Esophagus muscularis mucosa (tissue), 4 donors: ENCODE measurements around the gene ZNF689. TPM values are rescaled to one million over a fixed set of nuclear protein-coding genes. Genes with fewer than 3 reads are reported as not detected.
"Not testable (repeated sequence)": the region's sequence is repeated elsewhere in the genome, so short reads cannot be mapped to it uniquely, and the experiment has no call there.

Experiments used
- DNase-seq: peaks from one replicate; pipeline ENCODE4 v3.0.0-alpha.2; 2017; ENCODE audit errors: extremely low spot score
- H3K27ac ChIP-seq, 4 donors: fragments of 200-600 bp; sonication (generic); replicated peaks in 1 of 4; 1 replicate in 3 of 4; 2 replicates in 1 of 4; pipeline ENCODE4 v1.5.1; 2016 to 2019; ENCODE audit warnings: mild to moderate bottlenecking in 1 of 4
- H3K27me3 ChIP-seq, 4 donors: fragments of 200-600 bp; sonication (generic); one replicate each; pipeline versions ENCODE4 v1.5.1 to v1.6.0; 2016 to 2019
- H3K36me3 ChIP-seq, 4 donors: fragments of 200-600 bp; sonication (generic); one replicate each; pipeline ENCODE4 v1.5.1; 2016 to 2019
- H3K4me1 ChIP-seq, 4 donors: fragments of 200-600 bp; sonication (generic); one replicate each; pipeline ENCODE4 v1.5.1; 2016 to 2019
- H3K4me3 ChIP-seq, 4 donors: fragments of 200-600 bp; sonication (generic); 1 replicate in 2 of 4; 2 replicates in 2 of 4; pipeline ENCODE4 v1.5.1; 2016 to 2019; ENCODE audit warnings: mild to moderate bottlenecking in 4 of 4, moderate library complexity in 1 of 4
- H3K9me3 ChIP-seq, 4 donors: fragments of 200-600 bp; sonication (generic); 1 replicate in 3 of 4; 2 replicates in 1 of 4; pipeline ENCODE4 v1.5.1; 2016 to 2019
- CTCF ChIP-seq, 3 experiments: fragments of 200-600 bp in 2 of 3; fragments of 450-650 bp in 1 of 3; sonication (generic) in 2 of 3; IDR thresholded peaks; one replicate each; pipeline ENCODE4 v1.5.1; 2017 to 2019; ENCODE audit warnings: antibody characterized with exemption in 3 of 3, mild to moderate bottlenecking in 2 of 3, moderate library complexity in 1 of 3
- EP300 ChIP-seq: sonication (generic); formaldehyde crosslinking; IDR thresholded peaks from one replicate; pipeline ENCODE4 v1.6.1; 2017; ENCODE audit warnings: antibody characterized with exemption
- POLR2A ChIP-seq: fragments of 450-650 bp; IDR thresholded peaks from one replicate; pipeline ENCODE4 v1.6.1; 2017; ENCODE audit warnings: antibody characterized with exemption, moderate library complexity, mild to moderate bottlenecking, low read depth
- POLR2AphosphoS5 ChIP-seq, 2 donors: sonication (generic); formaldehyde crosslinking; IDR thresholded peaks; one replicate each; pipeline ENCODE4 v1.6.1; 2017; ENCODE audit warnings: antibody characterized with exemption in 2 of 2
- WGBS: methylation state at CpG from one replicate; pipeline ENCODE4 v1.1.5; 2018; 5-methylcytosine and 5-hydroxymethylcytosine counted together
- intact Hi-C: fragments of 100-400 bp; cut with DNase I; formaldehyde crosslinking; loops from one replicate; pipeline ENCODE4 v1.15.1; 2023
- total RNA-seq, 4 donors: library from RNA; depleted of rRNA; stranded (reverse); fragments of >200 nt; gene quantifications; one replicate each; pipeline versions ENCODE4 v1.1.0 to v1.2.1, GENCODE V29; 2016

ZNF689 gene
- total RNA-seq, 4 donors from 2014 or later = 9.1 to 14.5 (median 13.9) TPM

GRCh38 chr16:30602616-30603277 is 7.4 kb downstream of the ZNF689 start:
- Histone ChIP-seq H3K4me1 (peaks cover 8 to 30% (median 16%) of the 10 kb centered on the region in 4 donors), H3K27ac (peak overlapping the region in 1 of 4 donors; percentile 2), H3K27me3 (no peaks in the 10 kb centered on the region), H3K9me3 (no peaks in the 10 kb centered on the region), H3K36me3 (peaks cover 27 to 57% (median 52%) of the 10 kb centered on the region in 4 donors), H3K4me3 (no peak overlapping the region)
- intact Hi-C loops = no loop called here
- 76% methylated on average over 4 of the region's 4 CpGs for WGBS
- DNase-seq = no peak
- TF ChIP-seq POLR2A (no peak), POLR2AphosphoS5 (IDR thresholded peaks at IDR 0.05) (no peak), EP300 (no peak), CTCF (IDR thresholded peaks at IDR 0.05) (no peak)

GRCh38 chr16:30601966-30602365 is 8.2 kb downstream of the ZNF689 start:
- H3K36me3 ChIP-seq = peaks cover 25 to 49% (median 45%) of the 10 kb centered on the region in 4 donors
- TF ChIP-seq CTCF (IDR thresholded peaks at IDR 0.05) = no peak
- no peak for TF ChIP-seq POLR2AphosphoS5 (IDR thresholded peaks at IDR 0.05)
- no peak for TF ChIP-seq POLR2A
- no peak for TF ChIP-seq EP300
- H3K27me3 ChIP-seq = no peaks in the 10 kb centered on the region
- intact Hi-C loops = no loop called here
- peaks cover 8 to 23% (median 12%) of the 10 kb centered on the region in 4 donors for H3K4me1 ChIP-seq
- no peak for DNase-seq
- no peaks in the 10 kb centered on the region for H3K9me3 ChIP-seq
- 75% methylated on average over 4 of the region's 4 CpGs for WGBS
- peak overlapping the region in 2 of 4 donors; percentile 2 to 8 for H3K27ac ChIP-seq
- no peak overlapping the region for H3K4me3 ChIP-seq

GRCh38 chr16:30600929-30601328 is 9.3 kb downstream of the ZNF689 start:
- no peak overlapping the region for H3K27ac ChIP-seq
- no peaks in the 10 kb centered on the region for H3K27me3 ChIP-seq
- 95% methylated on average over 2 of the region's 2 CpGs for WGBS
- H3K9me3 ChIP-seq = no peaks in the 10 kb centered on the region
- H3K4me3 ChIP-seq = no peak overlapping the region
- intact Hi-C loops = no loop called here
- no peak for TF ChIP-seq CTCF (IDR thresholded peaks at IDR 0.05)
- no peak for TF ChIP-seq POLR2A
- no peak for TF ChIP-seq POLR2AphosphoS5 (IDR thresholded peaks at IDR 0.05)
- no peak for TF ChIP-seq EP300
- H3K36me3 ChIP-seq = peaks cover 25 to 39% (median 37%) of the 10 kb centered on the region in 4 donors
- no peak for DNase-seq
- peaks cover 8 to 23% (median 12%) of the 10 kb centered on the region in 4 donors for H3K4me1 ChIP-seq

- WGBS = 97% methylated on average over 3 of the region's 3 CpGs
- H3K27ac ChIP-seq = no peak overlapping the region
- H3K9me3 ChIP-seq = no peaks in the 10 kb centered on the region
- peaks cover 25 to 32% (median 30%) of the 10 kb centered on the region in 4 donors for H3K36me3 ChIP-seq
- intact Hi-C loops = no loop called here
- TF ChIP-seq EP300 (no peak), POLR2AphosphoS5 (IDR thresholded peaks at IDR 0.05) (no peak), POLR2A (no peak), CTCF (IDR thresholded peaks at IDR 0.05) (no peak)
- H3K27me3 ChIP-seq = no peaks in the 10 kb centered on the region
- no peak overlapping the region for H3K4me3 ChIP-seq
- no peak for DNase-seq
- peaks cover 8 to 23% (median 12%) of the 10 kb centered on the region in 4 donors for H3K4me1 ChIP-seq
Observed at GRCh38 chr16:30600215-30600614, 10.0 kb downstream of the ZNF689 start.

GRCh38 chr16:30592871-30593270 is 17.3 kb downstream of the ZNF689 start:
- 95% methylated on average over 4 of the region's 4 CpGs for WGBS
- intact Hi-C loops = no loop called here

GRCh38 chr16:30590869-30591268 is 19.3 kb downstream of the ZNF689 start:
- intact Hi-C loops, DNase-seq, H3K4me3 ChIP-seq, H3K36me3 ChIP-seq, H3K9me3 ChIP-seq, H3K27me3 ChIP-seq, H3K27ac ChIP-seq: not testable (repeated sequence)
- WGBS = 88% methylated on average over 9 of the region's 9 CpGs
- H3K4me1 ChIP-seq = peaks cover 5 to 13% (median 8%) of the 10 kb centered on the region in 4 donors

More at GRCh38 chr16:30592871-30593270, 17.3 kb downstream of the ZNF689 start:
- Histone ChIP-seq H3K27ac (no peak overlapping the region), H3K9me3 (no peaks in the 10 kb centered on the region), H3K27me3 (no peaks in the 10 kb centered on the region), H3K4me3 (no peak overlapping the region), H3K36me3 (no peaks in the 10 kb centered on the region), H3K4me1 (no peaks in the 10 kb centered on the region)
- no peak for DNase-seq
- TF ChIP-seq CTCF (IDR thresholded peaks at IDR 0.05) = no peak
- no peak for TF ChIP-seq POLR2A
- no peak for TF ChIP-seq POLR2AphosphoS5 (IDR thresholded peaks at IDR 0.05)
- no peak for TF ChIP-seq EP300

- intact Hi-C loops, DNase-seq: not testable (repeated sequence)
- WGBS = 97% methylated on average over 2 of the region's 2 CpGs
Observed at GRCh38 chr16:30589582-30589981, 20.6 kb downstream of the ZNF689 start.

More at GRCh38 chr16:30589582-30589981, 20.6 kb downstream of the ZNF689 start:
- not testable (repeated sequence) for H3K27me3 ChIP-seq, H3K4me3 ChIP-seq, H3K9me3 ChIP-seq, H3K27ac ChIP-seq, H3K36me3 ChIP-seq
- peaks cover 10 to 20% (median 14%) of the 10 kb centered on the region in 4 donors for H3K4me1 ChIP-seq
